ENCODE data around the gene ANO7.

- TF ChIP-seq CTCF (IDR thresholded peaks at IDR 0.05; ENCODE audit: low read length), result no peak
- TF ChIP-seq EZH2phosphoT487 (IDR thresholded peaks at IDR 0.05; ENCODE audit: low read length), result no peak
These were observed 48.7 kb upstream of the ANO7 start for GRCh38 chr2:241139531-241140444.

Data from MM.1S (cell line).